ENCODE measurements around the gene ZNF143.
"Not testable (repeated sequence)": the region's sequence is repeated elsewhere in the genome, so short reads cannot be mapped to it uniquely, and the experiment has no call there.

The ZNF143 gene

DNA sequence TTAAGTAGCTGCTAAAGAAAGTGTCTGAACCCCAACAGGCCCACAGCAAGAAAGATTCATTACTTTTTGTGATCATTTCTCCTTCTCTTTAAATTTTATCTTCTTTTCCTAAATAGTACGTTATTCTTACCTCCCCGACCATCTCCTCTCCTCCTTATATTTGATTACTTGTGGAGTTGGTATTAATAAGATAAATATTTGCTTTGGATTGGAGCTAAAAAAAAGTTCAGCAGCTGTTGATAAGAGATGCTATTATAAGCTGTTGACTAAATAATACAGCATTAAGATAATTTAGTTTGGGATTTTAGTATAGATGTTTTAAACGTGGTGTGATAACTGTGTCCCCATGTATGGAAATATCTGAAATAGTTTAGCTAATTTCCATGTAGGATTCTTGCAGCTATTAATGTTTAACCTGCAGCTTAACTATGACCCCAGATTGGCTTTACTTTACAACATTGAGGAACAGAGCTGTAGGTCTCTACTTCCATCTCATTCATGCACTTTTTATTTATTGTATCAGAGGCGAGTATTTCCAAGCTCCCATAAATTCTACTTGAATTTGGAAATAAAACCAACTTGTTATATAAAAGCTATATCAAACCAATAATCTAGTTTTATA lies 37.8 kb downstream of the ZNF143 start:
- DNase-seq, result no peak

GRCh38 chr11:9506489-9507276 lies 45.9 kb downstream of the ZNF143 start:
- peak; percentile 91 for DNase-seq

- DNase-seq, result no peak
These were observed 46.4 kb downstream of the ZNF143 start for GRCh38 chr11:9507277-9507580.

DNA sequence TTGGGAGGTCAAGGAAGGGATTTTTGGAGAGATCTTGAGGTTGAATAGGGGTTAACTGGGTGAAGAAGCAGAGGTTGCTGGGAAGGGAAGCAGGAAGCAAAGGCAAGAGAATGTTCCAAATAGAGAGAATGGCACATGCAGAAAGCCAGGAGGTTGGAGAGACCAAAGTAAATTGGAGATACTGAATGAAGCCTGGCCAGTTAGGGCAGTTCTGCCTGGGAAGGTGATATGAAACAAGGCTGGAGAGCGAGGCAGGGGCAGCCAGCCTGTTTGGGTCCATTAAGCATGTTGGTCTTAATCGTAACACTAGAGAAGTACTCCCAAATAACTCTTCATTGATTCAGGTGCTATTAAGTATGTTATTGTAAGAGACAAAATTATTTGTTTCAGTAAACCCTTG lies 48.2 kb downstream of the ZNF143 start:
- DNase-seq, result no peak

GRCh38 chr11:9512370-9513019 lies 51.7 kb downstream of the ZNF143 start:
- no peak for DNase-seq

DNA sequence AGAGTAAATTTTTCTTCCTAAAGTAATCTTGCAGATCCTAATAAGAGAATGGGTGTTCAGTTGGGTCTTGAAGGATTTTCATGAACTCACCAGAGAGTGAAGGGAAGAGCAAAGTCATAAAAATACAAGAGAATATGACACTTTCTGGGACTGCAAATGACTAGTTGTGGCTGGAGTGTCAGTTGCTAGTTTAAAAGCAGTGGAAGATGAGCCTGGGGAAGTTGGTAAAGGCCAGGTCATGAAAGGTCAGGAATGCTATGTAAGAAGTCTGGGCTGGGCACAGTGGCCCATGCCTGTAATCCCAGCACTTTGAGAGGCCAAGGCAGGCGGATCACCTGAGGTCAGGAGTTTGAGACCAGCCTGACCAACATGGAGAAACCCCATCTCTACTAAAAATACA lies 53.8 kb downstream of the ZNF143 start:
- DNase-seq, result not testable (repeated sequence)

GRCh38 chr11:9516113-9516512 lies 55.3 kb downstream of the ZNF143 start:
- no peak for DNase-seq

GRCh38 chr11:9518835-9519410 lies 58.1 kb downstream of the ZNF143 start:
- DNase-seq, result no peak

DNA sequence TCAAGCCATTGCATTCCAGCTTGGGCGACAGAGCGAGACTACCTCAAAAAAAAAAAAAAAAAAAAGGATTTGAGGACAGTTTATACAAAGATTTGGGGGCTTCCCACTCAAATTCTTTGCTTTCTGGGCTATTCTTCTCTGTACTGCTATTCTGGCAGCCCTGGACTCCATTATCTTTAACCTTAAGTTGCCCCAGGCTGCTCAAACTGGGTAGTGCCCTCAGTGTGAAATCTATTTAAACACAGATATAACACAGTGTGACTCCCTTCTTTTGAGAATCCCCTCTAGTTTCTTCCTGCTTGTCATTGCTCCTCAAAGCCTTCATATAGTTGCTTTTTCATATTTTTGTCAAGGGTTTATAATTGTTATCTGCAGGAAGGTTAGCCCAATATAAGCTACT lies 63.2 kb downstream of the ZNF143 start:
- no peak for DNase-seq

DNA sequence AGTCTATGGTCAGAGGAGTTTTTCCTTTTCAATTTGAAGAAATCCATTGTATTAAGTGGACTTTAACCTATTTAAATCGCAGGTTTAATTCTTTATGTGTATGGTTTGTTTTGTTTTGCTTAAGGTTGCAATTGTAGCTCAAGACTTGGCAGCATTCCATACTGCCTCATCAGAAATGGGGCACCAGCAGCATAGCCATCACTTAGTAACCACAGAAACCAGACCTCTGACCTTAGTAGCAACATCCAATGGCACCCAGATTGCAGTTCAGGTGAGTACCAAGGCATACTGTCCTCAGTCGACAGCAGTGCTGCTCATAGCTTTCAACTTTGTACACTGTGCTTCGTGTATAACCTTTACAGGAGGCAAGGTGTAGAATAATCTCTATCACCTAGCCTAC lies 64.3 kb downstream of the ZNF143 start:
- no peak for DNase-seq

GRCh38 chr11:9527481-9528135 lies 66.8 kb downstream of the ZNF143 start:
- no peak for DNase-seq

DNA sequence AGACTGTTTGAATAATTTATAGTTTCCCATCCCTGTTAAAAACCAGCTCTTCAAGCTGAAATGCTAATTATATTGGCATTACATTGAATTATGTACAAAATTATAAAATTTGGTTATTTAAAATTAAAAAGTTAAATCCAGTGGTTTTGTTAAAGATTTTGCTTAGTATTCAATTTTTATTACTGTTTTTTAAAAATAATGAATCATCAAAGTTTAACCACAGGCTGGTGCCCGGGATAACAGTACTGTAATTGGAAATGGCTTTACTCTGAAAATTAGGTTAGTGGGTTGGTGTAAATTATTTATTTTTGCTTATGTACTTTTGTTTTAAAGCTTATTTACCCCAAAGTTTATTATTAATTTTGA lies 67.3 kb downstream of the ZNF143 start:
- no peak for DNase-seq

- DNase-seq, result no peak
These were observed 67.9 kb downstream of the ZNF143 start for GRCh38 chr11:9528573-9529333.

DNA sequence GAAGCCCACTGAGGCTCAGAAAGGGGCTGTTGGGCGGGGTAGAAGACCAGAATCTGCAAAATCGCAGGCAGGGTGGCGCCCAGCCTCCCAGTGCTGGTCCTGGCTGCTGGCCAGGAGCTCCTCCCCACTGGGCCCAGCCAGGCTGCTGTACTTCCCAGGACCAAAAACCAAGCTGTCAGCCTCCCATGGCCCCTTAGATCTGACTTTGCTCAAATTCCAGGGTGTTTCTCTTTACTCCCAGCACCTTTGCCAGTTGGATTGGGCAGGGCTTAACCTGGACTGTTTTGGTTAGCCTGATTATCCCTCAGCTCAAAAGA lies 68.5 kb downstream of the ZNF143 start:
- DNase-seq, result peak; percentile 75

DNA sequence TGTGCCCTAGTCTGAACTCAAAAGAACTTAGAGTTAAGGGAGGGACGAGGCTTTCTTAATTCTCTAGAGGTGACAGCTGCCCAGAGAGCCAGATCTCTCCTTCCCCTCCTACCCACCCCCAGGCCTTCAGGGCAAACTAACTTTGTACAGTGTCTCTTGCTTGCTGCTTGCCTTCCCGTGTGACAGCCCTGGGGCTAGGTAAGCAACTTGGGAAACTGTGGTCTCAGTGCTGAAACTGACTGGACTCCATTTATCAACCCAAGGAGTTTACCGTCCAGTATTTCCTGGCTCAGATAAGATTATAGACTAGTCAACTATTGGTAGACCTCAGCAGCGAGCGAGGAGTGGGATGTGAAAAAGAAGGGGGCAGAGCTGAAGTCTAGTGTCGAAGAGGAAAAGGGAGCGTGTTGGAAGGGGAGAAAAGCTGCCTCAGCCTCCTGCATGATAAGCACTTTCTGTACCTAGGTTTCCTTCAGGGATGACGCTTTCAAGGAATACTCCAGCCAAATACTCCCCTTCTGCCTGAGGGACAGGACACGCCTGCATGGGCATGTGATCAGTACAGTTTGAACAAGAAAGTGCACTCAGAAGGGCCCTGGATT lies 69.3 kb downstream of the ZNF143 start:
- peak; percentile 21 for DNase-seq

- no peak for DNase-seq
These were observed 70.3 kb downstream of the ZNF143 start for GRCh38 chr11:9530901-9531625.

DNA sequence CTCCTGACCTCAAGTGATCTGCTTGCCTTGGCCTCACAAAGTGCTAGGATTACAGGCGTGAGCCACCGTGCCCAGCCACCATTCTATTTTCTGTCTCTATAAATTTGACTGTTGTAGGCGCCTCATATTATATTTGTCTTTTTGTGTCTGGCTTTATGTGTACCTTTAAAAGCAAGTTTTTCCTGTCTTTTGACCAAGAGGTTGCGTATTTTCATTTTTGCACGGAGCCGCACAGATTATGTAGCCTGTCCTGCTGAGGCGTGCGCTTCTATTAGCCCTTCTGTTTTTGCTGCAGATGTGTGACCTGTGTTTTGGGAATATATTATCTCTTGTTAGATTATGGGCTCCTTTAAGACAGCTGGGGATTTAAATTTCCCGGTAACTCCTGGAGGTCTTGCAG lies 72.2 kb downstream of the ZNF143 start:
- no peak for DNase-seq

GRCh38 chr11:9533736-9534473 lies 73.1 kb downstream of the ZNF143 start:
- DNase-seq, result no peak

GRCh38 chr11:9535189-9535781 lies 74.5 kb downstream of the ZNF143 start:
- DNase-seq, result peak; percentile 88

DNA sequence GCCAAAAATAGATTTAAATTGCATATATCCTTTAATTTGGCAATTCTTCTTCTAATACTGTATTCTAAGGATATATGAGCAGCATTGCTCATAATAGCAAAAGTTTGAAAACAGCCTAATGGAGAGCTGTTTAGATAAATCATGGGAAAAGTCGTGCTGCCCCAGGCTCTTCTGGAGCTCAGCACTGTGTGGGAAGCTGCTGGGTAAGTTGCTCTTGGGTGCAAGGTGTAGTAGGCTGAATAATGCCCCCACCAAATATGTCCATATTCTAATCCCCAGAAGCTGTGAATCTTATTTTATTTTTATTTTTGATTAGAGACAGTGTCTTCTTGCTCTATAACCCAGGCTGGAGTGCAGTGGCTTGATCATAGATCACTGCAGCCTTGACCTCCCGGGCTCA lies 77.7 kb downstream of the ZNF143 start:
- DNase-seq, result no peak

DNA sequence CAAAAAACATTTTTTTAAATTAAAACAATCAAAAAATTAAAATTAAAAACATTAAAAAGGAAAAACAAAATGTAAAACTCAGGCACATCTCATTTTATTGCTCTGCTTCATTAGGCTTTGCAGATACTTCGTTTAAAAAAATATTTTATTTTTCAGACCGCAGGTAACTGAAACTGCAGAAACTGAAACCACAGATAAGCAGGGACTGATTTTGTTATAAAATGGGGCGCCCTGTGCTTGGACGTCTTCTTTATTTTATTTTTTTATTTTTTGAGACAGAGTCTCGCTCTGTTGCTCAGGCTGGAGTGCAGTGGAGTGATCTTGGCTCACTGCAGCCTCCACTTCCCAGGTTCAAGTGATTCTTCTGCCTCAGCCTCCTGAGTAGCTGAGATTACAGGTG lies 88.4 kb downstream of the ZNF143 start:
- DNase-seq, result peak; percentile 53

Measured in hematopoietic multipotent progenitor cell treated with erythropoietin and hydrocortisone succinate and interleukin-3 and kit ligand, for 4 days (in vitro differentiated cells).